Fibroblast of skin of abdomen (primary cell): ENCODE results near the gene SOST.
A peak's percentile ranks its signal among the peaks of the same experiment; 100 is the strongest.

Source experiments
- DNase-seq: peaks from one replicate; pipeline ENCODE4 v3.0.0-alpha.2; 2013

Gene SOST

DNA sequence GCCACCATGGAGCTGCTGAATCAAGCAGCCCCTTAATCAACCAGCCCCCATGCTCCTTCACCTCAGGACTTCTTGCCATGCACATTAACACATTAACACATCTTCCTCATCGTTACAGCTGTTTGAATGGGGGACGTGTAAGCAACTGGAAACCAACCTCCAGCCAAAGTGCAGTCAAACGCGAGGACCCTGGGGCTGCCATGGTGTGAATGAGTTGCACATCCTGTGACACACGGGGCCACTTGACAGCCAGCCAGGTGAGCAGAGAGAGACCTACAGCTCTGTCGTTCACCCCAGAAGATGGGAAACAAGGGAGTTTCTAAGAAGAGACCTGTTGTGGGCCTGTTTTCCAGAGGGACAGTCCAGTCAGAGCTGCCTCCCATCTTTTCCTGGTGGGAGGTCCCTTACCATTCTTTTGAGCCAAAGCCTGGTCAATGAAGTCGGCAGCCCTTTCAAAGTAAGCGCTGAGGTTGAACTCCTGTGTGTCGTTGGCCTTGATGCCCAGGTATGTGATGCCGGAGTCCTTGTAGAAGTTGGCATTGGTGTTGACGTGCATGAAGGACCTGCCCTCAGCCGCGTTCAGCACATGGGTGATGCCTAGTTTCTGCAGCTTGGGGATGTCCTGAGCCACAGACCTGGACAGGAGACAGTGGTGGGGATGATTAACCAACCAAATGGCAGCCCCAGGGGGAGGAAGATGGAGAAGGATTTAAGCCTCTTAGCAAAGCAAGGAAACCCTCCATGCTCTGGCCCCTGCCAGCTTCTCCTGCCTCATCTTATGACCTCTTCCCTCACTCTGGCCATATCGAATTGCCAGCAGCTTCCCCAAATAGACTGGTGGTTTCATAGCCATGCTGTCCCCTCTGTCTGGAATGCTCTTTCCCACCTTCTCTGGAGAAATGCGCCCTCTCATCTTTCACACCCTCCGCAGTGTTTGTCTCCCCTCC, 16.0 kb upstream of the SOST start:
- DNase-seq: no peak

DNA sequence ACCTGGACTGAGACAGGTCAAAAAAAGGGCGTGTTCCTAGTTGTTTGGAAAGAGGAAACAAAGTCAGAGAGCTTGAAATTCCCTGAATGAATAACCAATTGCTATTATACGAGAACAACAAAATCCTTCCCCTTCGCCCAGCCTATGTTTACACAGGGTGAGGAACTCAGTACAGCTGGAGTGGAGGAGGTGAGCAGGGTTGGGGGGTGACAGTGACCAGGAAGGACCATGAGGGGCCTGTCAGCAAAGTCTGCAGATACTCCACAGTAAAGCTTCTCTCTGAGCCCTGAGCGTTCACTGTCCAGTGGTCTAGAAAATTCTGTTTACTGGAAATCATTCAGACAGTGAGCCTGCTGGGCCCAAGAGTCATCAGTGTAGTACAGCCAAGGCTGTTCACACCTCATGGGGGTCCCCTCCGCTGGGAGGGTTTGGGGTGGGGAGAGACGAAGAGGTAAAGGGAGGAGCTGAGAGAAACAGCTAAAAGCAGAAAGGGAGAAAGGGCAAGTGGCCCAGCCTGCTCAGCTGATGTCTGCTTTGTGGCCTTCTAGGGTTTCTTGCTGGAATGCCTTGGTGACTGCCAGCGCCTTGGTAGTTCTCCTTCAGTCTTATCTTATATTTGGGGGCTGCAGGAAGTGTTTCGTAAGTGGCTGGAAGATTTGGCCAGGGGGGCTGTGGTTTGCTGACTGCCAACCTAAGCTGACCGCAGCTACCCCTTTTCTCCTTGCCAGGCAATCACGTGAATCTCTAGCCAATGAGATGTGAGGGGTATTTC, 14.5 kb upstream of the SOST start:
- no peak for DNase-seq

DNA sequence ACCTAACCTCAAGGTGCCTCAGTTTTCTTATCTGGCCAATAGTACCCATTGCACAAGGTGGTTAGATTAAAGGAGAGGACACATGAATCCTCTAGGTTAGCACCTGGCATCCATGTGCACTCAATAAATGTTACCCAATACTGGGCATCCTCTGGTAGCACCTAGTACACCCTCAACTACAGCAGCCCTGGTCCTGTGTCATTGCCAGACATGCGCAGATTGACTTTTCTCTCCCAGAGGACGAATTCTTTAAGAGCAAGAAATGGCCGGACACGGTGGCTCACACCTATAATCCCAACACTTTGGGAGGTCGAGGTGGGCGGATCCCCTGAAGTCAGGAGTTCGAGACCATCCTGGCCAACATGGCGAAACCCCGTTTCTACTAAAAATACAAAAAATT, 12.9 kb upstream of the SOST start:
- DNase-seq: no peak

DNA sequence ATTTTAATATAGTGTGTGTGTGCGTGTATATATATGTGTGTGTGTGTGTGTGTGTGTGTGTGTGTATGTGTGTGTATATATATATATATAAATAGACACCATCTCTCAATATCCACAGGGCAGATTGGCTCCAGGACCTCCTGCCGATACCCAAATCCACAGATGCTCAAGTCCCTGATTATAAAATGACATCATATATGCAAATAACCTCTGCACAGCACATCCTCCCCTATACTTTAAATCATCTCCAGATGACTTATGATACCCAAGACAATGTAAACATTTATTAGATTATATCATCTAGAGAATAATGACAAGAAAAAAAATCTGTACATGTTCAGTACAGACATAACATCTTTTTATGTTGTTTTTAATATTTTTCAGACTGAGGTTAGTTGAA, 12.4 kb upstream of the SOST start:
- DNase-seq: no peak

DNA sequence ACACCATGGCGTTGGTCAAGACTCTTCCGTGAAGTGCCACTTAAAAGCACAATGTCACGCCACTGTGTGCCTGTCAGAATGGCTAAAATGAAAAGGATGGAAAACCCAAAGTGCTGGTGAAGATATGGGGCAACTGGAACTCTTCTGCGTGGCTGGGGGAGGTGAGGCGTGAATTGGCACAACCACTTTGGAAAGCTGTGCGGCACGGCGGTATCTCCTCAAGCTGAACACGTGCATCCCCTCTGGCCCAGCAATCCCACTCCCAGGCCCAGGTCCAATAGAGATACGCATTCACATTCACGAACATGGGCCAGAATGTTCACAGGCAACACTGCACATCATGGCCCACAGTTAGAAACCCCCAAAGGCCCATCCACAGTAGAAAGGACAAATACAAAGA, 11.3 kb upstream of the SOST start:
- DNase-seq: no peak

DNA sequence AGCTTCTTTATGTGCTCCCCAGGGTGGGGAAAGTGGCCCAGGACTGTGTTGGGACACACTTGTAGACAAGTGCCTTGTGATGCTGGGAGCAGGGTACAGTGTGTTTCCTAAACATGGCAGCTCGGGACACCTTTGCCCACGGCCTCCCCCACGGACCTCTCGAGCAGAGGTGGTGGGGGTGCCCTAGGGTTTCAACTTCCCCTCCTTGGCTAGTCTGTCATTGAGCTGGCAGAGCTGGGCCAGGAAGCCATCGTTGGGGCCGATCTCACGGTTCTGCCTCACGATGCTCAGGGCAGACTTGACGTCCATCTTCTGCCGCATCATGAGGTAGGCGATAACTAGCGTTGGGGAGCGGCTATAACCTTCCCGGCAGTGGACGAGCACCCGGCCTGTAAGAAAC, 10.8 kb upstream of the SOST start:
- DNase-seq: no peak

DNA sequence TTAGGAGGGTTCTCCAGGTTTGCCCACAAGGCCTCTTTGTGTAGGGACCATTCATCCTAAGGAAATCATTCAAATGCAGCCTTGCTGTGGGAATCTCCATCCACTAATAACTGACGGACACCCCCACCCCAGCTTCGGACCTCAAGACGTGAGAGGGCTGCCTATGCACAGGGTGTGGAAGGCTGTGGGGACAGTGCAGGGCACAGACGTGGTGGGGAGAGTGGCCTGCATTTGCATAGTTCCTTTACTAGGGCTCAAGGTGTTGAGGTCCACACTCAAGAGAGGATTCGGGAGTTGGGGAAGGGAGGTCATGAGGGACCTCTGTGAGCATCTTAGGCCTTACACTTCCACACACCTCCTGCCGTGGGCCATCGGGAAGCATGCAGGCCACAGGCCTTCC, 10.4 kb upstream of the SOST start:
- DNase-seq: no peak

DNA sequence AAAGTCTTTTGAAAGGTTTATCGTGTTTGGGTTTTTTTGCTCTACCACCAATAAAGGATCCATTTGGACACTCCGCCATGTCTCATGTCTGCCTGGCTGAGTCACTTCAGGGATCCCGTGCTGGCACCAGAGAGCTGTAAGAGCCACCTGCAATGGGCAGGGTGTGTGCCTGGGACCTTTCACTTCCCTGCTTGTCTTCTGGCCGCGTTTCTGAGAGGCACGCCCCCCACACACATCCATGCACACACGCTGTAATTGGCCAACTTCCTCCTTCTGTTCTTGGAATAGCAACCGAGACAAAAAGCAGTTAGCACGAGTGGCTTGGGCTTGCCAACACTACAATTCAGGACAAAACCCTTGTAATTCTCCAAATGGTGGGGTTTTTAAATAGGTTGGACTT, 9.8 kb upstream of the SOST start:
- DNase-seq: no peak

DNA sequence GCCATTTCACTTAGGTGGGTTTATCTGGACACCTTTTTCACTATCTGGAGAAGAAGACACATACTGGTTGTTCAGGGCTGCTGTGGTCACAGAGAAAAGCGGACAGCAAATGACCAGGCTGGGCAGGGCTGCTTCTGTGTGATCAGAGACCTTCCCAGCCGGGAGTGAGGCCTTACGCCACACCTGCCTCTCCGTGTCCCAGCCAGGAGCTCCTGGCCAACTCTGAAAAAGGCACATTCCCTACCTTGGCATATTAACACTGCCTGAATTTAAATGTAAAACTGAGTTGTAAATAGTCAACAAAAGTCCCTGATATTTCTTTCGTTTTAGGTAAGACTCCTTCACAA, 9.1 kb upstream of the SOST start:
- no peak for DNase-seq

DNA sequence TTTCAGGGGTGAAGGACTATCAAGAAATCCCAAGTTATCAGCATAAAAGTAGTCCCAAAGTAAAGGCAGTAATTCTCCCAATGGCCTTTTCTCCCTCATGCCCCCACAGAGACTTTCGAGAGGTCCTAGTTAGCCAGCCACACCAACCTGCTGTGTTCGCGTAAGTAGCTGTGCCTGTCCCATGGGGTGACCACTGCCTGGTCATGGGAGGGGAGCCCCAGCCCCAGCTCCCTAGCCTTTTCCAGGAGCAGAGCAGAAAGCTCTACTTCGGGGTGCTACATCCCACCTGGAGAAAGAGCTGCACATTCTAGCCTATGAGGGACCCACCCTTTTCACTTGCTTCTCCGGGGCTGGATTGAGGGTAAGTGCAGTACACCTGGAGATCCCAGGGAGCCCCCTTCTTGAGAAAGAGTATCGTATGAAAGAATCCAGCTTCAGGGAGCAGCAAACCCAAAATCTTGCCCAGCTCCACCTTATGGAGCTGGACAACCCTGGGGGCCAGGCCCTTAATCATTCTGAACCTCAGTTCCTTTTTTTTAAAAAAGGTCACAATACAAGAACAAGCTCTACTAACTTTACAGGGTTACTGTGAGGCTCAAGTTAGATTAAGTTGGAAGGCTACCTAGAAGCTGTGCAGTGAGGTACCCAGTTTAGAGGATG, 8.6 kb upstream of the SOST start:
- DNase-seq: no peak

DNA sequence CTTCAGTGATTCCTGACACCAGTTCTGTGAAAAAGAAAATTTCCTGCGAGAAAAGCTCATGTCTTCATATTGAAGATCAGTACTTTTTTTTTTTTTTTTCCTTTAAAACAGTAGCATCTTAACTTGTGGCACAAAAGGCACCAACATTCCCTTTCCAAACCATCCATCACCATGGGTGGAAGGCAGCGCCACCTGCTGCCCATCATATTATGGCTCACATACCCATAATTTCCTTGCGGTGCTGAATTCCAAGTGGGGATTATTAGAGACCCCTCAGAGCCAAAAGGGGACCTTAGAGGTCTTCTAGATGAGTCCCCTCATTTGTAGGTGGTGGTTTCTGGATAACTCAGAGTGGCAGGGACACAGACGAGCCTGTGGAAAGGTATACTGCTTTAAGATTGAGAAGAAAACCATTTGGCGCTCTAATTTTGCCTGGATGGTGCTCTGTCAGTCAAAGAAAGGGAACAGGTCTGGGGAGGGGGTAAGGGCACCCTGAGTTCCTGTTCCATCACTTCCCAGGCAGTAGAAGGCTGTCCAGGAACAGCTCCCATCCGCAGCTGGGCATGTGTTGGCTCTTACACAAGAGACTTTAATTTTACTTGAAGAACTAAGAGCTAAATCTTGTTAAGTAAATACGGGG, 7.9 kb upstream of the SOST start:
- DNase-seq: peak; percentile 43

DNA sequence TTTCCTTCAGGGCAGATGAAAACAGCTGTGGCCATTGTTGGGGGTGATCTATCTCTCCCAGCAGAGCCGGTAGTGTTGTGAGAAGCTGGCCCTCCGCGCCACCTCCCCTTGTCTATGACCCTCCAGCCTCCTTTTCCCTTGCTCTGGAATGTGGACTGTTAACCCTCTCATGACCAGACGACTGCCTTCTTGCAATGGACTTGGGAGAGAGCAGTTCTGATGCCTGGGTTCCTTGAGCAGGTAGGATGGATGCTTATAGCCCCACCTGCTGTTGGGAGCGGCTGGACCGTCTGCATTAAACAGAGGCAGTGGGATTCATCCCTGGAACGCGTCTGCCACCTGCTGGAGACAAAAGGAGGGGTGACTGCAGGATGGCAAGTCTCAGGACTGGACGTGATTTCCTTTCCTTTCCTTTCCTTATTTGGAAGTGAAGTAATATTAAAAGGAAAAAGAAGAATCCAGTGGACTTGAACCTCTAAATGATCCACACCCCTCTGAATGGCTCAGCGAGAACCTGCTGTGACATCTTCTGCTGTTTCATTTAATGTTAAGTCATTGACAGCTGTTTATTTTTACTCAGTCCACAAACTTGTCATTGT, 1.8 kb upstream of the SOST start:
- DNase-seq: peak; percentile 86

DNA sequence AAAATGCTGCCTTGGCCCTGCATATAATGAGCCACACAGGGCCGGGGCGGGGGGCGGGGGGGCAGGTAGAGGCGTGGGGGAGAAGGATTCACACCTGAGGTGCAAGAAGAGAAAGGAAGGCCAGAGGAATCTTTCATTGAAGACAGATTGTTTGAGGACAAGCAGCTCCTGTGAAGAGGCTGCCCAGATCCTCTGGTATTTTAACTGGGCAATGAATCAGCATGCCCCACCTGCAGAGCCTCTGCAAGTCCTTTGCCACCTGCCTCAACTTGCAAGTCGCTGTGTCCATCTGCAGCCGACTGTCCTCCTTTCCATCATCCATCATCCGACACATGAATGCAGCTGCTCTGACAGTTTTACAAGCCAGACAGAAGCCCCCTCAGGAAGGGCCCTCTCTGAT, 1.2 kb upstream of the SOST start:
- no peak for DNase-seq

DNA sequence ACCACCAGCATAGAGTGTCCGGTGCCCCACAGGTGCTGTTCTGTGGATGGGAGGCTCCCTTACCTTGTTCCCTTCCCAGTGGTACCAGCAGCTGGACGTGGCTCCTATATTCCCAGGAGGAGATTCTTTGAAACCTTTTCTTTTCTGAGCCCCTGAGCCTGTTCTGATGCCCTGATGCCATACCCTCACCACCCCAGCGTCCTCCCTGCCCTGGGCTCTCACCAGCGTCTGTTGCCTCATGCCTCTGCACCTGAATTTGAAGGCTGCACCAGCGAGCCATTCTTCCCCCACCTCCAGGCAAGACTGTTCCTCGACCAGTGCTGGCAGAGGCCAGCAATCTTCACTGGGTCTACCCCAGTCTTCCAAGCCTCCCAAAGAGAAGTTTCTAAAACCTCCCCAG, 505 bp downstream of the SOST start:
- DNase-seq: no peak

DNA sequence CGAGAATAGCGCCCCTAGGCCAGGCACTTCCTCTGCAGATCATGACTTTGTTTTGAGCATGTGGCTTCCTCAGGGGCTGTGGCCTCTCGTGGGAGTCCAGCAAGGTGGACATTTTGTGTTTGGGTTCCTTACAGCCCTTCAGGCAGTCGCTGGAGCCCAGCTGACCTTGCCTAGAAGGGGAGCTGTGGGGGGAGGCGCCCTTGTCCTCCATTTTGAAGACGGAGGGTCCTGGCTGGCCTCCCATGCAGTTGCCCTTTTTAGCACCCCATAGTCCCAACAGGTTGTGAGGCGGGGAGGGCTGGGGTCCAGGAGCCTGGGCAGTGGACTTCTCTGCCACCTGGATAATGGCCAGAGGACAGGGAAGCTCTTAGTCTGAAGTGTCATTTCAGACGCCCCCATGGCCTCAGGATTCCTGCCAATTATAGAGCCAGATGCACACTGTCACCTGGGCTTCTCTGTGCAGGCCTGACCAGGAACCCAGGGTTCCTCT, 1.4 kb downstream of the SOST start:
- DNase-seq: no peak

DNA sequence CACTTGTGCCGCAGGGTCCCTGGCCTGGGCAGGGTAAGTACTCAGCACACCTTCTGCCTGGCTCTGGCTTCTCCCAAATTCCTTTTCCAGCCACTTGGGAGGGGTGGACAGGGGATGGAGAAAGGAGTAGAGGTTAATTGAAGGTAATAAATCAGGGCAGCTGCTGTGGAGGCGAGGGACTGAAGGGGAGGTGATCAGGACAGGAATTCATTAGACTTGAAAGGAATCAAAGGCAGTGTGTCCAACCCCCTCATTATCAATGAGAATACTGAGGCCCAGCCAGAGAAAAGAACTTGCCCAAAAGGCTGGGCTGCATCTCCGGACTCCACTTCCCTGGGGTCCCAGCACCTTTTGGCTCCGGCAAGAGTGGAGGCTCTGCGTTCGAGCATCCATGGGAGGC, 2.4 kb downstream of the SOST start:
- no peak for DNase-seq

DNA sequence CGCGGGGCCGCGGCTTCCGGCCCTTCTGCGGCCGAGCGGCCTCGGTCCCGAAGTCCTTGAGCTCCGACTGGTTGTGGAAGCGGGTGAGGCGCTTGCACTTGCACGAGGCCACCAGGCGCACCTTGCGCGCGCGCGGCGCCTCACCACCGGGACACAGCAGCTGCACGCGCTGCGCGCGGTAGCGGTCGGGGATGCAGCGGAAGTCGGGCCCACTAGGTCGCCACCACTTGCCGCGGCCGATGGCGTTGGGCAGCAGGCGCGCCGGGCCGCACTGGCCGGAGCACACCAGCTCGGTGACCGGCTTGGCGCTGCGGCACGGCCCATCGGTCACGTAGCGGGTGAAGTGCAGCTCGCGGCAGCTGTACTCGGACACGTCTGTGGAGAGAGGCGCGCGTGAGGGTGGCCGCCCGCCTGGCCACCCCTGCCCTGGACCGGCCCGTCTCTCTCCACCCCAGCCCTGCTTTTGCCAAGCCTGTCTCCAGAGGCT, 3.2 kb downstream of the SOST start:
- DNase-seq: no peak

DNA sequence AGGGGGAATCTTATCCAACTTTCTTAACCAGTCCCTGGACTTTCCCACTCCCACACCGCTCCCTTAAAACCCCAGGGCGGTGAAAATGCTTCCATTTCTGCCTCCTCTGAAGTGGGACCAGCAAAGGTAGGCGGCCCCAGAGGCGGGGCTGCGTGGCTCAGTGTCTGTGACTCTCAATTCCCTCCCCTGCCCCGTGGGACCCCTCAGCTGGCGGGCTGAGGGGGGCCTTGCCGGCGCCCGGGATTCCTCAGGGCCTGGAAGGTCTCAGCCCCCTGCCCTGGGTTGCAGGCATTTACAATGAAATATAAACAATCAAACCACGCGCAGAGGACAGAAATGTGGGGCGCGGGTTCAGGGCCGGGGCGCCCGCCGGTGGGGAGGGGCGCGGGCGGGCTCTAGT, 3.6 kb downstream of the SOST start:
- DNase-seq: no peak

DNA sequence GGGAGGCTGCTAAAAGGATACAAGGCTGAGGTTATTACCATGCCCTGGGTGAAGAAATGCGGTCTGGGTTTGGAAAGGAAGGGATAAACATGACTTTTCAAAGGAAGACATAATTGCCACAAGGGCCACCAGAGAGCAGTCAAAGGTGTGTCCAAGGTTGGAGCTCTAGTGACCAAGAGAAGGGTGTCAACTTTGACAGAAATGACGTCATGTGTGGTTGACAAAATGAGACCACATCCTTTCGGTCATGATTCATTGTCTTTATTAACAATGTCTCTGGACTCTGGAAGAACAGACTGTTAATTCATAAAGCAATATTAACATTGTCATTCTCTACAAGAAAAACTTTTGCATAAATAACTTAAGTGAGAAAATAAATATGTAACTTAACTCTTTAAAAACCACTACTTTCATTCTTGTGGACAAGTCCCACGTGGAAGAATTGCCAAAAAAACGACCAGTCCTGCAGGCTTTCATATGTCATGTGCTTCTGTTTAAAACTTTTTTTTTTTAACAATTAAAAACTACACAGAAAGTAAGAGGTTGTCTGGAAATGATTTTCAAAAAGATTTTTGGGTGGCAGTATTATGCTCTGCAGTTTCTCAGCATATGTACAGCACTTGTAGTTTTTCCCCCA, 5.0 kb downstream of the SOST start:
- peak; percentile 33 for DNase-seq

DNA sequence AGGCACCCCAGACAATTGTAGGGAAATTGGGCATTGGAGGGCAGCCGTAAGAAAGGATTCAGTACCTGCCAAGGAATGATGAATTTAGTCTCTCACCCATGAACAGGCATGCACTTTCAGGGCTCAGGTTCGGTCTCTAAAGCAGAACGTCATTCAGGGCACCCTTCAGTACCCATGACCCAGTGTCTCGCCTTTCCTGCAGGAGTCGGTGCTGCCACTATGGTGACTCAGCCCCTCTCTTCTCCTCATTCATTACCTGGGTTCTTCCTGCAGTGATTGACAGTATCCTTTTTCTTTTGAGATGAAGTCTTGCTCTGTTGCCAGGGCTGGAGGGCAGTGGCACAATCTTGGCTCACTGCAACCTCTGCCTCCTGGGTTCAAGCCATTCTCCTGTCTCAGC, 8.4 kb downstream of the SOST start:
- no peak for DNase-seq

DNA sequence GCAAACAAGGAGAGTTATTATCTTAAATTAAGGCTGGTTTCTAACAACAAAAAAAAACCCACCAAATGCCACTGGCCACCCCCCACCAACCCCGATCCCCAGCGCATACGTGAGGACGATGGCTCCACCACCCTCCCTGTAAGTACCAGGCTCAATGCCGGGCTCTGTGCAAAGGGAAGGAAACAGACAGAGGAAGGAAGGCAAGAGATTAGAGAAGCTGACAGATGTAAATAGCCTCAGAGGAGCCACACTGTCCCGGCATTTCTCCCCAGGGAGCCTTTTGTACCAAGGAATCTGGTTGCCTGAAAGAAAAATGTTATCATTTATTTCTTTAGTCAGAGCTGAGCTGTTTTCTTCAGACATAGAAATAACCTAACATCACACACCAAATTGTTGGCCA, 13.1 kb downstream of the SOST start:
- no peak for DNase-seq

DNA sequence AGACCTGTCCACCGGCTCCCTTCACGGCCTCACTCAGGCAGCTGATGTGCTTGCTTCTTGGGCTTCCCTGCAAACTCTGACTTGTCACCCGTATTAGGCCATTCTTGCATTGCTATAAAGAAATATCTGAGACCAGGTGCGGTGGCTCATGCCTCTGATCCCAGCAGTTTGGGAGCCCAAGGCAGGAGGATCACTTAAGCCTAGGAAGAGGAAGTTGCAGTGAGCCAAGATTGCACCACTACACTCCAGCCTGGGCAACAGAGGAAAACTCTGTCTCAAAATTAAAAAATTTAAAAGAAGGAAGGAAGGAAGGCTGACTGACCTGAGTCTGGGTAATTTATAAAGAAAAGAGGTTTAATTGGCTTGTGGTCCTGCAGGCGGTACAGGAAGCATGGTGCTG, 17.0 kb downstream of the SOST start:
- DNase-seq: no peak
